CD4-positive, alpha-beta T cell treated with Interleukin-10 for 1 hour (primary cell): ENCODE results near the gene DAZ4.
"Not testable (repeated sequence)": the region's sequence is repeated elsewhere in the genome, so short reads cannot be mapped to it uniquely, and the experiment has no call there.

Experiments
- DNase-seq: peaks from one replicate; pipeline ENCODE4 v3.0.0-alpha.2; 2020

DAZ4 gene

GRCh38 chrY:24833619-24834018 is at the start of gene DAZ4:
Gene DAZ4 (plus strand): TSS chrY:24833919. CDS start chrY:24834127, 208 bp downstream.
- DNase-seq, result not testable (repeated sequence)

GRCh38 chrY:24813293-24813692 is 20.4 kb upstream of the DAZ4 start, which contains the start of gene DAZ3:
Gene DAZ3 (minus strand): TSS chrY:24813393. CDS start chrY:24813185, 208 bp downstream.
- not testable (repeated sequence) for DNase-seq

- not testable (repeated sequence) for DNase-seq
These were observed 11.9 kb upstream of the DAZ4 start for GRCh38 chrY:24821836-24822235.

- not testable (repeated sequence) for DNase-seq
These were observed 9.4 kb upstream of the DAZ4 start for GRCh38 chrY:24824184-24824879.

- not testable (repeated sequence) for DNase-seq
These were observed 8.7 kb upstream of the DAZ4 start for GRCh38 chrY:24825069-24825468.
